Common myeloid progenitor, CD34-positive (primary cell): Measurements from ENCODE around the gene RAB20.

Experiments
- CTCF ChIA-PET: fragments of 350-600 bp; sonication (Branson Sonifier 250); formaldehyde crosslinking; loops from one replicate; lab custom pipeline; 2021; ENCODE audit warnings: antibody characterized with exemption; lab: Charles Lee
- POLR2A ChIA-PET: fragments of 350-600 bp; sonication (Branson Sonifier 250); formaldehyde crosslinking; loops from one replicate; lab custom pipeline; 2021; ENCODE audit warnings: antibody characterized with exemption; lab: Charles Lee
- DNase-seq, 3 donors: peaks; one replicate each; pipeline versions ENCODE4 v3.0.0 to v3.0.0-alpha.2; 2013
- H3K27ac ChIP-seq, 2 experiments: 1 replicate in 1 of 2; 2 replicates in 1 of 2; pipeline ENCODE4 v1.7.0; 2013; ENCODE audit warnings: inconsistent platforms in 2 of 2, low read length in 2 of 2, mild to moderate bottlenecking in 2 of 2, low read depth in 1 of 2, moderate library complexity in 1 of 2; ENCODE audit not compliant: severe bottlenecking in 2 of 2, insufficient read depth in 1 of 2, poor library complexity in 1 of 2
- H3K27me3 ChIP-seq, 5 experiments: replicated peaks in 2 of 5; 1 replicate in 3 of 5; 2 replicates in 2 of 5; pipeline versions ENCODE4 v1.6.1 to v1.7.0; 2013; ENCODE audit warnings: low read length in 4 of 5, mild to moderate bottlenecking in 2 of 5, moderate library complexity in 2 of 5, inconsistent platforms in 1 of 5; ENCODE audit not compliant: insufficient read depth in 5 of 5, control insufficient read depth in 4 of 5
- H3K36me3 ChIP-seq, 4 experiments: 1 replicate in 2 of 4; 2 replicates in 2 of 4; pipeline versions ENCODE4 v1.6.1 to v1.7.0; 2013; ENCODE audit warnings: low read length in 3 of 4, control low read depth in 1 of 4, mild to moderate bottlenecking in 1 of 4; ENCODE audit not compliant: control insufficient read depth in 4 of 4, insufficient read depth in 4 of 4
- H3K4me1 ChIP-seq, 4 experiments: 1 replicate in 3 of 4; 2 replicates in 1 of 4; pipeline versions ENCODE4 v1.6.1 to v1.7.1; 2013; ENCODE audit warnings: low read length in 3 of 4, mild to moderate bottlenecking in 3 of 4, control low read depth in 1 of 4, inconsistent platforms in 1 of 4, moderate library complexity in 1 of 4; ENCODE audit not compliant: control insufficient read depth in 4 of 4, insufficient read depth in 4 of 4; ENCODE audit errors: control extremely low read depth in 1 of 4
- H3K4me3 ChIP-seq, 7 experiments: 1 replicate in 4 of 7; 2 replicates in 3 of 7; pipeline versions ENCODE4 v1.5.1 to v1.7.0; 2013; ENCODE audit warnings: mild to moderate bottlenecking in 7 of 7, low read length in 6 of 7, moderate library complexity in 6 of 7, inconsistent platforms in 2 of 7, low read depth in 2 of 7, control low read depth in 1 of 7; ENCODE audit not compliant: insufficient read depth in 4 of 7, control insufficient read depth in 1 of 7; ENCODE audit errors: extremely low read depth in 1 of 7
- H3K9me3 ChIP-seq, 5 experiments: 1 replicate in 4 of 5; 2 replicates in 1 of 5; pipeline versions ENCODE4 v1.6.1 to v1.7.1; 2013; ENCODE audit warnings: low read length in 4 of 5, mild to moderate bottlenecking in 2 of 5, inconsistent platforms in 1 of 5, low read depth in 1 of 5, moderate library complexity in 1 of 5; ENCODE audit not compliant: control insufficient read depth in 4 of 5, insufficient read depth in 2 of 5; ENCODE audit errors: control extremely low read depth in 1 of 5
- WGBS: methylation state at CpG from one replicate; pipeline ENCODE4 v1.1.5; 2013; ENCODE audit not compliant: insufficient coverage; 5-methylcytosine and 5-hydroxymethylcytosine counted together

The RAB20 gene

DNA sequence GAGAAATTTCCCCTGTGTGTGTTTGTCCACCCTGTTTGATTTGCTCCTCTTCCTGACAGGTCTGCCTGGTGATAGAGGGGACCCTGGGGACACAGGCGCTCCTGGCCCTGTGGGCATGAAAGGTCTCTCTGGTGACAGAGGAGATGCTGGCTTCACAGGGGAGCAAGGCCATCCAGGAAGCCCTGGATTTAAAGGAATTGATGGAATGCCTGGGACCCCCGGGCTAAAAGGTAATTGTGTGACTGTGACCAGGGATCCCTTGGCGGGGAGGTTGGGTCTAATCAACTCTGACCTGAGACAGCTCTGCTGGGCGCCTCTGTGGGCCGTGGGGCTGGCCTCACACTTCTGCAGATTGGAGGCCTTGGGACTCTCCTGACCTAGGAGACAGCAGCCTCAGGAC is 81.4 kb downstream of the RAB20 start:
- WGBS = 84% methylated on average over 5 of the region's 5 CpGs
- POLR2A ChIA-PET = no interaction called here

DNA sequence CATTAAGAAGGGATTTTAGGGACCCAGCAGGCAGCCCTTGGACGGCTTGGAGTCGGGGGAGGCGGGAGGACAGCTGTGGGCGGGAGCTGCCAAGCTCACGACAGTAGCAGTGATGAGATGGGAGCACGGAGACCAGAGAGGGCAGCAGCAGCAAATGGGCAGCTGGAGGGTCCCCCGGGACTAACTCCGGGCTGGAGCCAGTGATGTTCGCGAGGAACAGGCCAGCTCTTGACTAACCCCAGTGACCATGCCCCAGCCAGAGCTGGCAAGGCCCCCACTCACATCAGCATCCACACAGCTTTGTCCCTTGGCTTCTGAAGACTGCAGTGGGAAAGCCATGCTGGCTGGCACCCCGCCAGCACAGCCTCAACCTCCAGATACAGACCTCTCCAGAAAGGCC is 81.9 kb downstream of the RAB20 start:
- Histone ChIP-seq H3K4me1 (no peaks in the 10 kb centered on the region), H3K4me3 (no peak overlapping the region), H3K9me3 (no peaks in the 10 kb centered on the region), H3K36me3 (no peaks in the 10 kb centered on the region), H3K27ac (no peak overlapping the region), H3K27me3 (peaks cover 0 to 32% (median 20%) of the 10 kb centered on the region in 5 experiments)
- CTCF ChIA-PET = no interaction called here
- 98% methylated on average over 11 of the region's 11 CpGs for WGBS
- no peak for DNase-seq
- POLR2A ChIA-PET = no interaction called here

More for the DNA sequence above, 81.4 kb downstream of the RAB20 start:
- no peaks in the 10 kb centered on the region for H3K36me3 ChIP-seq
- no peaks in the 10 kb centered on the region for H3K9me3 ChIP-seq
- peaks cover 0 to 32% (median 20%) of the 10 kb centered on the region in 5 experiments for H3K27me3 ChIP-seq
- no peak for DNase-seq
- no peaks in the 10 kb centered on the region for H3K4me1 ChIP-seq
- no peak overlapping the region for H3K4me3 ChIP-seq
- H3K27ac ChIP-seq = no peak overlapping the region
- CTCF ChIA-PET = no interaction called here

DNA sequence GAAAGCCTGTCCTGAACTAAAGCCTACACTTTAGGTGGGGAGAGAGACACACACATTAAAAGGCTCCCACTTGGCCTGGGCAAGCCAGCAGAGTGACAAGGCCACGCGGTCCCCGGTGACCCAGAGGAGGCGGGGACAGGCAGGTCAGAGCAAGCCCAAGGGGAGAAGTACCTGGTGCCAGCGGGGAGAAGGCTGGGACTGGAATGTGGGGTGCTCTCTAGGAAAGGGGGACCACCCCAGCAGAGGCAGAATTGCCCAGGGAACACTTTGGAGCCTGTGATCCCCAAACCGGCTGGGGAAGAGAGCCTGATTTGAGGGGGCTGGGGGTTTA is 82.3 kb downstream of the RAB20 start:
- Histone ChIP-seq H3K27ac (no peak overlapping the region), H3K36me3 (no peaks in the 10 kb centered on the region), H3K4me3 (no peak overlapping the region), H3K9me3 (no peaks in the 10 kb centered on the region), H3K4me1 (no peaks in the 10 kb centered on the region), H3K27me3 (peaks cover 0 to 32% (median 20%) of the 10 kb centered on the region in 5 experiments)
- ChIA-PET CTCF (interaction anchor here (1.3 kb wide), 1 partner anchor 9 kb away, joined by 3 read pairs; no protein-coding TSS in a partner anchor), POLR2A (no interaction called here)
- no peak for DNase-seq
- WGBS = 97% methylated on average over 6 of the region's 6 CpGs

DNA sequence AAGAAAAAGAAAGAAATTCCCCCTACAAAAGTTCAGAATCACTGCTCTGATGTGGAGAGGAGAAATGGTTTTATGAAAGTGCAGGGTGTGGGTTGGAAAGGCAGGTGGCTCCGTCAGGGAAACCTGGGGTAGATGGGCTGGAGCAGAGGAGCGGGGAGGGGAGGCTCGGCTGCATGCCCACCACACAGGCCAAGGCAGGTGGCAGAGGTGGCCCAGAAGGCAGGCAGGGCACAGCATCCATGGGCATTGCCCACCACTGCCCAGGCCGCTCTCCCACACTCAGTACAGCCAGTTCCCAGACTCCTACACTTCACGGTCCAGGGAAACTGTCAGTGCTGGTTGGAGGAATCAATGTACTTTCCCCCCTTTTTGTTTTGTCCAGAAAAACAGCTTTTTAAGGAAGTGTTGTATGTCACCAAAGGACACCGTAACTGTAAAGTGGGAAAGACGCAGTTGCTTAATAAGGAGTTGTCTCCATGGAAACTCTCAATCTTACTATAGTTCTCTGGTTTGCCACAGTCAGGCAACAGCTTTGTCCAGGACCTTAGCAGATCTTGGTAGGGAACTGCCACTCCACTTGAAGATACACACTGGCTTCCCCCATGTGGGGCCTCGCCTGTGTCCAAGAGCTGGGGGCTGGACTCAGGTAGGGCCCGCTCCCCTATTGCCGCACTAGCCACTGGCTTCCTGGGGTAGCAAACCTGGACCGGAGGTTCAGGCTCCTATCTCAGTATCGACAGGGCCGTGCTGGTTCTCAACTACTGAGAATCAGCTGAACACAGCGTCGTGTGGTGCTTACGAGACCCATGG is 82.9 kb downstream of the RAB20 start:
- ChIA-PET CTCF (interaction anchor here (1.3 to 1.4 kb wide), 2 partner anchors 9 to 10 kb away, joined by 3 read pairs; no protein-coding TSS in a partner anchor), POLR2A (no interaction called here)
- Histone ChIP-seq H3K9me3 (no peaks in the 10 kb centered on the region), H3K4me3 (no peak overlapping the region), H3K27me3 (peaks cover 0 to 32% (median 22%) of the 10 kb centered on the region in 5 experiments), H3K27ac (no peak overlapping the region), H3K36me3 (no peaks in the 10 kb centered on the region), H3K4me1 (no peaks in the 10 kb centered on the region)
- no peak for DNase-seq
- WGBS = 94% methylated on average over 15 of the region's 16 CpGs

DNA sequence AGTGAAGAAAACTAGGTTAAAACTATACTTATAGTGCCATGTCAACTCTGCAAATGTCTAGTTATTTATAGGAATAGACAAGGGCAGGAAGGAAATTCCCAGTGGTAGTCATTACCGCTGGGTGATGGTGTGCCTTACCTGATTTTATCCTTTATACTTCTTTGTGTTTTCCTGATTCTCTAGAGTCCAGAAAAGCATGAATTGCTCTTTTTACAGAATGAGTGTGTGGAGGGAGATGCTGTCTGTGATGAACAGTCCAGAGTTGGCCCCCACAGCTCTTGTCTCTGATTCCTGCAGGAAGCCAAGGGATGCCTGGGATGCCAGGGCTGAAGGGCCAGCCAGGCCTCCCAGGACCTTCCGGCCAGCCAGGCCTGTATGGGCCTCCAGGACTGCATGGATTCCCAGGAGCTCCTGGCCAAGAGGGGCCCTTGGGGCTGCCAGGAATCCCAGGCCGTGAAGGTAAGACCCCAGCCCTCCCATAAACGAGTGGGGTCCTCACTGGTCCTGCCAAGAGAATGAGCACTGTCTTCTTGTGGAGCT is 83.7 kb downstream of the RAB20 start:
- H3K4me1 ChIP-seq = no peaks in the 10 kb centered on the region
- ChIA-PET POLR2A (no interaction called here), CTCF (interaction anchor here (1.3 to 1.4 kb wide), 2 partner anchors 8 to 10 kb away, joined by 3 read pairs; no protein-coding TSS in a partner anchor)
- WGBS = 100% methylated on average over 3 of the region's 4 CpGs
- DNase-seq = no peak
- no peaks in the 10 kb centered on the region for H3K36me3 ChIP-seq
- no peaks in the 10 kb centered on the region for H3K9me3 ChIP-seq
- H3K27ac ChIP-seq = no peak overlapping the region
- H3K4me3 ChIP-seq = no peak overlapping the region
- peaks cover 0 to 28% (median 16%) of the 10 kb centered on the region in 5 experiments for H3K27me3 ChIP-seq

DNA sequence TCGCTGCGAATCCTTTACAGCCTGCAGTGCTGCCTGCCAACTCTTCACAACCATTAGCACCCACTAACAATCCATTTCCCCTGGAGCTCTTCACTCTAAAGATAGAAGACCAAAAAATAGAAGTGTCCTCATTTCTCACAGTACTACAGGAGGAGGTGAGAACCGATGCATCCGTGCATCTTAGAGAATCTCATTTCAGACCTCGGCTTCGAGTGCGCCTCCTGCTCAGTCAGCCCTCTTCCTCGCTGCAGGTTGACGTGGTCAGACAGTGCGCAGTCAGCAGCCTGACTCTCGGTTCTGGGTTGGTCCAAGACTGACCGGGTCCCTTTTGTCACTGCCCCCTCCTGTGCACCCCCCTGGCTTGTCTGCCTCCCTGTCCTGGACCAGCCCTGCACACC is 85.3 kb downstream of the RAB20 start:
- no peaks in the 10 kb centered on the region for H3K36me3 ChIP-seq
- WGBS = 91% methylated on average over 12 of the region's 12 CpGs
- ChIA-PET POLR2A (no interaction called here), CTCF (no interaction called here)
- no peaks in the 10 kb centered on the region for H3K9me3 ChIP-seq
- H3K4me3 ChIP-seq = no peak overlapping the region
- peaks cover 0 to 5% (median 2%) of the 10 kb centered on the region in 4 experiments for H3K4me1 ChIP-seq
- peaks cover 0 to 17% (median 9%) of the 10 kb centered on the region in 5 experiments for H3K27me3 ChIP-seq
- no peak for DNase-seq
- no peak overlapping the region for H3K27ac ChIP-seq

DNA sequence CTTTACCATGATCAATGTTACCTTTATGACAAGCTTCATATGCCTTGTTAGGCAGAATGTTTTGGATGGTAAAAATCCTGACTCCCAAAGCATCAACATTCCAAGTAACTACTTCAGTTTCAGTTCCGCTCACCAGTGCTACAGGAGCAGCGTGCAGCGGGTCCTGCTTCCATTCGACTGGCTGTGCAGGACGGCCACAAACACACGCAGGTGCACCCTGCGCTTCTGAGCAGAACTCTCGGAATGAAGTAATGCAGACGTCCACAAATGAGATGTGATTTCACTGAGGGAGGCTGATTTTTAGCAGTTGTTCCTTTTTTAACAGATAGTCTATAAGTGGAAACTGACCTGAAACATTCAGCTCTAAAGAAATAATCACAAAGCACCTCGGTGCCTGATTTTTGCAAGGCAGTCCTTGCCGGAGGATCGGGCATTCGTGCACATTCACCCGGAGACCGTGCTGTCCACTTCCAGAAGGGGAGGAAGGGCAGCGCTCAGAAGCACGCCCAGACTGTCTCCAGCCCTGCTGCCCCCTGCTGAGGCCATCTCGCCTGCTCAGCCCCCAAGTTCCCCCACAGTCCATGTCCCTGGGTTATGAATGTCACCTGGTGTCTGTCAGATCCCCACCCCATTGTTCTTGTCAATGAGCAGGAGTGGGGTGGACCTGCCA is 85.8 kb downstream of the RAB20 start:
- peaks cover 0 to 8% (median 3%) of the 10 kb centered on the region in 4 experiments for H3K4me1 ChIP-seq
- WGBS = 91% methylated on average over 16 of the region's 18 CpGs
- H3K4me3 ChIP-seq = no peak overlapping the region
- no peaks in the 10 kb centered on the region for H3K9me3 ChIP-seq
- H3K27me3 ChIP-seq = peaks cover 0 to 16% (median 9%) of the 10 kb centered on the region in 5 experiments
- H3K27ac ChIP-seq = no peak overlapping the region
- POLR2A ChIA-PET = no interaction called here
- DNase-seq = no peak
- CTCF ChIA-PET = no interaction called here
- no peaks in the 10 kb centered on the region for H3K36me3 ChIP-seq
